ENCODE results near the gene SLC25A30.
"Not testable (repeated sequence)": the region's sequence is repeated elsewhere in the genome, so short reads cannot be mapped to it uniquely, and the experiment has no call there.

Gene SLC25A30

GRCh38 chr13:45432737-45433380 lies 14.7 kb upstream of the SLC25A30 start:
- Histone ChIP-seq H3K4me3 (ENCODE audit: low read length in 2 of 2) (no peak overlapping the region), H3K4me1 (ENCODE audit: control insufficient read depth, insufficient read depth, low read length) (no peaks in the 10 kb centered on the region), H3K9ac (ENCODE audit: low read length in 2 of 2) (no peak overlapping the region), H3K27me3 (ENCODE audit: control insufficient read depth in 1 of 2, insufficient read depth in 2 of 2, low read length in 2 of 2) (no peaks in the 10 kb centered on the region), H3K9me3 (ENCODE audit: control insufficient read depth in 2 of 2, low read length in 2 of 2) (no peaks in the 10 kb centered on the region), H3K36me3 (ENCODE audit: control insufficient read depth in 2 of 2, insufficient read depth in 2 of 2, low read length in 2 of 2) (no peaks in the 10 kb centered on the region), H3K27ac (ENCODE audit: low read length) (peak overlapping the region; percentile 18)

- H3K4me1 ChIP-seq (ENCODE audit: control insufficient read depth, insufficient read depth, low read length); H3K36me3 ChIP-seq (ENCODE audit: control insufficient read depth in 2 of 2, insufficient read depth in 2 of 2, low read length in 2 of 2); H3K27ac ChIP-seq (ENCODE audit: low read length); H3K9ac ChIP-seq (ENCODE audit: low read length in 2 of 2); H3K9me3 ChIP-seq (ENCODE audit: control insufficient read depth in 2 of 2, low read length in 2 of 2); H3K27me3 ChIP-seq (ENCODE audit: control insufficient read depth in 1 of 2, insufficient read depth in 2 of 2, low read length in 2 of 2); H3K4me3 ChIP-seq (ENCODE audit: low read length in 2 of 2): not testable (repeated sequence)
These were observed 8.1 kb upstream of the SLC25A30 start for GRCh38 chr13:45426056-45426841.

GRCh38 chr13:45422731-45423292 lies 4.6 kb upstream of the SLC25A30 start:
- no peaks in the 10 kb centered on the region for H3K27me3 ChIP-seq (ENCODE audit: control insufficient read depth in 1 of 2, insufficient read depth in 2 of 2, low read length in 2 of 2)
- no peak overlapping the region for H3K4me3 ChIP-seq (ENCODE audit: low read length in 2 of 2)
- no peaks in the 10 kb centered on the region for H3K36me3 ChIP-seq (ENCODE audit: control insufficient read depth in 2 of 2, insufficient read depth in 2 of 2, low read length in 2 of 2)
- H3K9ac ChIP-seq (ENCODE audit: low read length in 2 of 2), result no peak overlapping the region
- no peaks in the 10 kb centered on the region for H3K9me3 ChIP-seq (ENCODE audit: control insufficient read depth in 2 of 2, low read length in 2 of 2)
- peaks cover 4% of the 10 kb centered on the region for H3K4me1 ChIP-seq (ENCODE audit: control insufficient read depth, insufficient read depth, low read length)
- H3K27ac ChIP-seq (ENCODE audit: low read length), result no peak overlapping the region

- H3K4me3 ChIP-seq (ENCODE audit: low read length in 2 of 2), result no peak overlapping the region
- H3K36me3 ChIP-seq (ENCODE audit: control insufficient read depth in 2 of 2, insufficient read depth in 2 of 2, low read length in 2 of 2), result no peaks in the 10 kb centered on the region
- no peak overlapping the region for H3K9ac ChIP-seq (ENCODE audit: low read length in 2 of 2)
- no peaks in the 10 kb centered on the region for H3K27me3 ChIP-seq (ENCODE audit: control insufficient read depth in 1 of 2, insufficient read depth in 2 of 2, low read length in 2 of 2)
- peaks cover 11% of the 10 kb centered on the region for H3K4me1 ChIP-seq (ENCODE audit: control insufficient read depth, insufficient read depth, low read length)
- H3K27ac ChIP-seq (ENCODE audit: low read length), result no peak overlapping the region
- H3K9me3 ChIP-seq (ENCODE audit: control insufficient read depth in 2 of 2, low read length in 2 of 2), result no peaks in the 10 kb centered on the region
These were observed 1.8 kb upstream of the SLC25A30 start for GRCh38 chr13:45419945-45420344.

GRCh38 chr13:45419389-45419788 lies 1.2 kb upstream of the SLC25A30 start:
- peaks cover 15% of the 10 kb centered on the region for H3K4me1 ChIP-seq (ENCODE audit: control insufficient read depth, insufficient read depth, low read length)
- not testable (repeated sequence) for H3K9me3 ChIP-seq (ENCODE audit: control insufficient read depth in 2 of 2, low read length in 2 of 2); H3K27ac ChIP-seq (ENCODE audit: low read length); H3K27me3 ChIP-seq (ENCODE audit: control insufficient read depth in 1 of 2, insufficient read depth in 2 of 2, low read length in 2 of 2); H3K4me3 ChIP-seq (ENCODE audit: low read length in 2 of 2); H3K9ac ChIP-seq (ENCODE audit: low read length in 2 of 2); H3K36me3 ChIP-seq (ENCODE audit: control insufficient read depth in 2 of 2, insufficient read depth in 2 of 2, low read length in 2 of 2)

- Histone ChIP-seq H3K27ac (ENCODE audit: low read length) (peak overlapping the region; percentile 70), H3K4me1 (ENCODE audit: control insufficient read depth, insufficient read depth, low read length) (peaks cover 15% of the 10 kb centered on the region), H3K9me3 (ENCODE audit: control insufficient read depth in 2 of 2, low read length in 2 of 2) (no peaks in the 10 kb centered on the region), H3K4me3 (ENCODE audit: low read length in 2 of 2) (peak overlapping the region in 1 of 2 donors; percentile 87), H3K27me3 (ENCODE audit: control insufficient read depth in 1 of 2, insufficient read depth in 2 of 2, low read length in 2 of 2) (no peaks in the 10 kb centered on the region), H3K36me3 (ENCODE audit: control insufficient read depth in 2 of 2, insufficient read depth in 2 of 2, low read length in 2 of 2) (no peaks in the 10 kb centered on the region), H3K9ac (ENCODE audit: low read length in 2 of 2) (peak overlapping the region in 1 of 2 donors; percentile 66)
These were observed 1.6 kb downstream of the SLC25A30 start for GRCh38 chr13:45416516-45417128.

GRCh38 chr13:45415112-45415511 lies 3.1 kb downstream of the SLC25A30 start:
- peak overlapping the region in 1 of 2 donors; percentile 54 for H3K4me3 ChIP-seq (ENCODE audit: low read length in 2 of 2)
- H3K4me1 ChIP-seq (ENCODE audit: control insufficient read depth, insufficient read depth, low read length), result peaks cover 15% of the 10 kb centered on the region
- H3K36me3 ChIP-seq (ENCODE audit: control insufficient read depth in 2 of 2, insufficient read depth in 2 of 2, low read length in 2 of 2), result peaks cover 0 to 1% of the 10 kb centered on the region in 2 donors
- no peaks in the 10 kb centered on the region for H3K27me3 ChIP-seq (ENCODE audit: control insufficient read depth in 1 of 2, insufficient read depth in 2 of 2, low read length in 2 of 2)
- H3K9me3 ChIP-seq (ENCODE audit: control insufficient read depth in 2 of 2, low read length in 2 of 2), result no peaks in the 10 kb centered on the region
- H3K27ac ChIP-seq (ENCODE audit: low read length), result no peak overlapping the region
- H3K9ac ChIP-seq (ENCODE audit: low read length in 2 of 2), result no peak overlapping the region

- Histone ChIP-seq H3K27ac (ENCODE audit: low read length) (no peak overlapping the region), H3K27me3 (ENCODE audit: control insufficient read depth in 1 of 2, insufficient read depth in 2 of 2, low read length in 2 of 2) (no peaks in the 10 kb centered on the region), H3K9me3 (ENCODE audit: control insufficient read depth in 2 of 2, low read length in 2 of 2) (no peaks in the 10 kb centered on the region), H3K4me1 (ENCODE audit: control insufficient read depth, insufficient read depth, low read length) (peaks cover 15% of the 10 kb centered on the region), H3K4me3 (ENCODE audit: low read length in 2 of 2) (no peak overlapping the region), H3K9ac (ENCODE audit: low read length in 2 of 2) (no peak overlapping the region), H3K36me3 (ENCODE audit: control insufficient read depth in 2 of 2, insufficient read depth in 2 of 2, low read length in 2 of 2) (peaks cover 0 to 5% of the 10 kb centered on the region in 2 donors)
These were observed 4.3 kb downstream of the SLC25A30 start for GRCh38 chr13:45413826-45414307.

GRCh38 chr13:45412274-45413049 lies 5.7 kb downstream of the SLC25A30 start:
- Histone ChIP-seq H3K36me3 (ENCODE audit: control insufficient read depth in 2 of 2, insufficient read depth in 2 of 2, low read length in 2 of 2) (peaks cover 0 to 12% of the 10 kb centered on the region in 2 donors), H3K9me3 (ENCODE audit: control insufficient read depth in 2 of 2, low read length in 2 of 2) (no peaks in the 10 kb centered on the region), H3K27ac (ENCODE audit: low read length) (no peak overlapping the region), H3K27me3 (ENCODE audit: control insufficient read depth in 1 of 2, insufficient read depth in 2 of 2, low read length in 2 of 2) (no peaks in the 10 kb centered on the region), H3K4me3 (ENCODE audit: low read length in 2 of 2) (no peak overlapping the region), H3K9ac (ENCODE audit: low read length in 2 of 2) (no peak overlapping the region), H3K4me1 (ENCODE audit: control insufficient read depth, insufficient read depth, low read length) (peaks cover 7% of the 10 kb centered on the region)

- Histone ChIP-seq H3K4me1 (ENCODE audit: control insufficient read depth, insufficient read depth, low read length) (peaks cover 7% of the 10 kb centered on the region), H3K27ac (ENCODE audit: low read length) (no peak overlapping the region), H3K36me3 (ENCODE audit: control insufficient read depth in 2 of 2, insufficient read depth in 2 of 2, low read length in 2 of 2) (peaks cover 0 to 12% of the 10 kb centered on the region in 2 donors), H3K27me3 (ENCODE audit: control insufficient read depth in 1 of 2, insufficient read depth in 2 of 2, low read length in 2 of 2) (no peaks in the 10 kb centered on the region), H3K4me3 (ENCODE audit: low read length in 2 of 2) (no peak overlapping the region), H3K9me3 (ENCODE audit: control insufficient read depth in 2 of 2, low read length in 2 of 2) (no peaks in the 10 kb centered on the region), H3K9ac (ENCODE audit: low read length in 2 of 2) (no peak overlapping the region)
These were observed 6.5 kb downstream of the SLC25A30 start for GRCh38 chr13:45411631-45412030.

Data from stomach smooth muscle (tissue), 2 donors.